Astrocyte of the cerebellum (primary cell): ENCODE measurements around the gene EIF4A3.

Experiments
- DNase-seq: peaks from one replicate; pipeline ENCODE4 v3.0.0-alpha.2; 2011; ENCODE audit warnings: low read depth
- H3K4me3 ChIP-seq: 2 replicates; pipeline ENCODE4 v1.5.1; 2011; ENCODE audit warnings: mild to moderate bottlenecking, low read depth, low read length, moderate library complexity
- in situ Hi-C: cut with HindIII; loops from 2 replicates; pipeline ENCODE4 v1.10.0; 2017; ENCODE audit warnings: low sequenced_read_pairs
- TF ChIP-seq, protein P1 (sequence below): IDR thresholded peaks from 2 replicates; pipeline ENCODE4 v1.5.1; 2012; ENCODE audit warnings: low read length, low read depth, moderate library complexity, mild to moderate bottlenecking; ENCODE audit errors: missing control alignments

Gene EIF4A3

DNA sequence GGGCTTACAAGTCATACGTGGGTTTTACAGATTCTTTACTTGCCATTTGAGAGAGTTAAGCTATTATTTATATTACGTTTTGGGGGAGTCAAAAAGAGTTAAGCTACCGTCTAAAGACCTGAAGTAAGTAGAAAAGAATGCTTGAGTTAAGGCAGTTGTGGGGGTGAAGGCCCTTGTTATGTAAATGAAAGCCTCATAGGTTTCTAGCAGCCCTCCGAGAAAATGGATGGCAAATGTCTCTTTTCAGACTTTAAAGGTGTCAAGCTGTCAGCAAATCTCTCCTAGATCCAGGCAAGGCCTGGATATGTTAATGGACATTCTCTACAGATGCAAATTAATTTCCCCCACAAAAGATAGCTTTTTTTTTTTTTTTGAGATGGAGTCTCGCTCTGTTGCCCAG lies 7.2 kb upstream of the EIF4A3 start:
- in situ Hi-C loops = no loop called here
- TF ChIP-seq, protein P1, sequence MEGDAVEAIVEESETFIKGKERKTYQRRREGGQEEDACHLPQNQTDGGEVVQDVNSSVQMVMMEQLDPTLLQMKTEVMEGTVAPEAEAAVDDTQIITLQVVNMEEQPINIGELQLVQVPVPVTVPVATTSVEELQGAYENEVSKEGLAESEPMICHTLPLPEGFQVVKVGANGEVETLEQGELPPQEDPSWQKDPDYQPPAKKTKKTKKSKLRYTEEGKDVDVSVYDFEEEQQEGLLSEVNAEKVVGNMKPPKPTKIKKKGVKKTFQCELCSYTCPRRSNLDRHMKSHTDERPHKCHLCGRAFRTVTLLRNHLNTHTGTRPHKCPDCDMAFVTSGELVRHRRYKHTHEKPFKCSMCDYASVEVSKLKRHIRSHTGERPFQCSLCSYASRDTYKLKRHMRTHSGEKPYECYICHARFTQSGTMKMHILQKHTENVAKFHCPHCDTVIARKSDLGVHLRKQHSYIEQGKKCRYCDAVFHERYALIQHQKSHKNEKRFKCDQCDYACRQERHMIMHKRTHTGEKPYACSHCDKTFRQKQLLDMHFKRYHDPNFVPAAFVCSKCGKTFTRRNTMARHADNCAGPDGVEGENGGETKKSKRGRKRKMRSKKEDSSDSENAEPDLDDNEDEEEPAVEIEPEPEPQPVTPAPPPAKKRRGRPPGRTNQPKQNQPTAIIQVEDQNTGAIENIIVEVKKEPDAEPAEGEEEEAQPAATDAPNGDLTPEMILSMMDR = no peak
- DNase-seq = no peak
- H3K4me3 ChIP-seq = no peak overlapping the region

DNA sequence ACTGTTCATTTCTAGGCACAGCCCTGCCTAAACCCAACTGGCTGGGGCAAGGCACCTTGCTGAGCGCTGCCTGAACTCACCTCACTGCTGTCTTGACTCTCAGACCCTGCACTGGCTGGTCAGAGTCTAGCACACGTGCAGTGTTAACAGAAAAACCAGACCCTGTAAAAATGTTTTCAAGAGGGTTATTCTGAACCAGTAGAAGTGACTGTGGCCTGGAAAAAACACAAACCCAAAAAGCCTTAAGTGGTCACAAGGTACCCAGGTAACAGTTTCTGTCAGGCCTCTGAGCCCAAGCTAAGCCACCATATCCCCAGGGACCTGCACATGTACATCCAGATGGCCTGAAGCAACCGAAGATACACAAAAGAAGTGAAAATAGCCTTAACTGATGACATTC lies 6.1 kb upstream of the EIF4A3 start:
- DNase-seq = no peak
- no peak overlapping the region for H3K4me3 ChIP-seq
- TF ChIP-seq, protein P1 = no peak
- in situ Hi-C loops = no loop called here

DNA sequence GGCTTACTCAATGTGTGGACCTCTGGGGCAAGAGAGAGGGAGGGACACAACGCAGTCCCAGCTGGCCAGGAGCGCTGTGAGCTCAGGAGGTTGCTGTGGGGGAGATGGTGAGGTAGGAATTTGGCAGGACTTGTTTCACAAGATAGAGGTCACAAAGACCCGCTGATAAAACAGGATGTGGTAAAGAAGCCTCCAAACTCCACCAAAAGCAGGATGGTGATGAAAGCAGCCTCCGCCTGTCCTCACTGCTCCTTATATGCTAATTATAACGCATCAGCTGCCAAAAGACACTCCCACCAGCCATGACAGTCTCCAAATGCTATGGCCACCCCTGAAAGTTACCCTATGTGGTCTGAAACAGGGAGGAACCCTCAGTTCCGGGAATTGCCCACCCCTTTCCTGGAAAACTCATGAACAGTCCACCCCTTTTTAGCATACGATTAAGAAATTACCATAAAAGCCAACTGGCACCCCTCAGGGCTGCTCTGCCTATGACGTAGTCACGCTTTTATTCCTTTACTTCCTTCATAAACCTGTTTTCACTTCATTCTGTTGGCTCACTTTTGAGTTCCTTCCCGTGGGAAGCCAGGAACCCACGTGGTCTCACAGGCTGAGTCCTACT lies 5.3 kb upstream of the EIF4A3 start:
- no peak overlapping the region for H3K4me3 ChIP-seq
- DNase-seq = no peak
- TF ChIP-seq, protein P1 = no peak
- in situ Hi-C loops = no loop called here

DNA sequence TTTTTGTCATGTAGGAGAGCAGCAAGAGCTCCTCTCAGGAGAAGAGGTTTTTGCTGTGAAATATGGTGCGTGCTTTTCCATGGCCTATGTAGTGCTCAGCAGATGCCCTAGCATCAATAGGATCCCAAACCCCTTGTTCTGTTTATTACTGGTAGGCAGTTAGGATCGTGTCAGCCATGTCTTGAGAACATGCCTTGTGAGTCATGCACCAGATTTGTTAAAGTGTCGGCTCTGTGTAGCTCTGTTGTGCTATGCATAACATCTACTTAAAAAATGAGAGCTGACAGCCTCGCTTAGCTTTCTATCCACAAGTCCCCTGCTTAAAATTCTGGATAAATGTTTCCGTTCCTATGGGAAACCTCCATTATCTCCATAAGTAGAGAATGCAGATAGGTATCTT lies 4.4 kb upstream of the EIF4A3 start:
- no peak overlapping the region for H3K4me3 ChIP-seq
- in situ Hi-C loops = no loop called here
- TF ChIP-seq, protein P1 = no peak
- no peak for DNase-seq

DNA sequence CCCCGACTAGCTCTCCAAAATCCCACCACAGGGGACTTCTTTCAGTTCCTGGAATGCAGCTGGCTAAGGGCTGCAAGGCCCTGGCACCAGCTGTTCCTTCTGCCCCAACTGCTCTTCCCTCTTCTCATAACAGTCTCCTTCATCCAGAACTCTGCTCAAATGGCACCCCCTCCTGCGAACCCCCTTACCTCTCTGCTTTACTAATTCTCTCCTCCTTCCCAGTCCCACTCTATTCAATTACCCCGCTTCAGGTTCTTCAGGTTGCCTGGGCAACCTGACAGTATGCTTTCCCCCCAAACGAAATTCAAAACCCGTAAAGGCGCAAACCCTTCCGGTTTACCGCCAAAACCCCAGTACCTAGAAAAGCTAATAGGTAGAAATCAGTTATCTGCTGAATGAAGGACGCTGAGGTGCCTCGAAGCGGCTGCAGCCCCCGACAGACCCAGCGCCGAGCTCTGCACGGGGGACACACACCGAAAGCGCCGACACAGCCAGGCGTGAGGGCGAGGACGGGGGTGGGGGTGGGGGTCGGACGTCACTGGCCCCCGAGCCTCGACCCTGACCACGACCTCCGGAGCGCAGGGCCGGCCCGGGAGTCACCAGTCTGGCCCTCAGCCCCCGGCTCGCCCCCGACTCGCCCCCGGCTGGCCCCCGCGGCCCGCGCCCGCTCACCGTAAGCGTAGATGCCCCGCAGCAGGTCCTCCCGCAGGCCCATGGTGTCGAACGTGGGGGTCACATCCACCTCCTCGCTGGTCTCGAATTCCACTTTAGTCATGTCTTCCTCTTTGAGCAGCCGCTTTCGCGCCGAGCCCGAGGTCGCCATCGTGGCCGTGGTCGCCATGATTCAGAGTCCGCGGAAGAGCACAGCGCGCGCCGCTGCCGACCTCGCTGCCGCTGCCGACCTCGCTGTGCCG lies 550 bp downstream of the EIF4A3 start:
- peak overlapping the region; percentile 95 for H3K4me3 ChIP-seq
- in situ Hi-C loops = no loop called here
- no peak for DNase-seq
- TF ChIP-seq, protein P1 = no peak

DNA sequence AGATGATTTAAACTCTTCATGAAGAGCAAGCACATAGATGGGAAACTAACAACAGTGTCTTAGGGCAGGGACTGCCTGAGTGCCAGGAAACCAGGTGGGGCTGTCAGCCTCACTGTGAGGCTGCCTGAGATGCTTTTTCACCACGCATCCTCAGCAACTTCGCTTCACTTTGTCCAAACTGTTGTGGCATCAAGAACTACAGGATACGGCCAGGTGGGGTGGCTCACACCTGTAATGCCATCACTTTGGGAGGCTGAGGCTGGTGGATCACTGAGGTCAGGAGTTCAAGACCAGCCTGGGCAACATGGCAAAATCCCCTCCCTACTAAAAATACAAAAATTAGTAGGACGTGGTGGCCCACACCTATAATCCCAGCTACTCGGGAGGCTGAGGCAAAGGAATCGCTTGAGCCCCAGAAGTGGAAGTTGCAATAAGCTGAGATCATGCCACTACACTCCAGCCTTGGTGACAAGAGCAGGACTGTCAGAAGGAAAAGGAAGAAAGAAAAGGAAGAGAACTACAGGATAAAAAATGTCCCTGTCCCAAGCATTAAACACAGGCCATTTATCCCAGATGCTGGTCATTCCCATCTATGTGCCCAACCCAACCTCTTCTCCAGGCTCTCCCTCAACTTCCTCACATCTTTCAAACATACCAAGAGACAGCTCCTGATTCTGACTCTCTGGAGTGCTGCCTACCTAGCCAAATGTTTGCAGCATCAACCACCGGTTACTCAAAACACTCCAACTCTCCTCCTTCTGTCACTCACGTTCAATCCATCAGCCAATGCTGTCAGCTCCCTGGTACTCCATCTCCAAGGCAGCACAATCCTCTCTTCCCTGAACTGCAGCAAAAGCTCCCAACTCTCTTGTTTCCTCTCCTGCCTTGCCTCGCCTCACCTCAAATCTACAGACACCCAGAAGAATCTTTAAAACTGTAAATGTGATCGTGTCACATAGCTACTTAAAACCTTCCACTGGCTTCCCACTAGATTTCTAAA lies 1.6 kb downstream of the EIF4A3 start:
- H3K4me3 ChIP-seq = peak overlapping the region; percentile 95
- in situ Hi-C loops = no loop called here
- TF ChIP-seq, protein P1 = no peak
- DNase-seq = no peak
